PC-9 (cell line): ENCODE data around the gene RIPOR1. TPM values are rescaled to one million over a fixed set of nuclear protein-coding genes. Genes with fewer than 3 reads are reported as not detected.
"Not testable (repeated sequence)": the region's sequence is repeated elsewhere in the genome, so short reads cannot be mapped to it uniquely, and the experiment has no call there.

Experiments
- BruUV-seq: library from RNA; stranded (reverse); fragments of 400-500 nt; replicated peaks from 2 replicates; lab custom pipeline; 2021; lab: Mats Ljungman, UMichigan
- CTCF ChIA-PET: fragments of 300-600 bp; sonication (Branson Sonifier 250); formaldehyde crosslinking; loops from one replicate; lab custom pipeline; 2022; ENCODE audit warnings: antibody characterized with exemption; lab: Charles Lee
- POLR2A ChIA-PET: fragments of 300-600 bp; sonication (Branson Sonifier 250); formaldehyde crosslinking; loops from one replicate; lab custom pipeline; 2022; ENCODE audit warnings: antibody characterized with exemption; ENCODE audit not compliant: unreplicated experiment; lab: Charles Lee
- DNase-seq, 2 experiments: peaks; one replicate each; pipeline versions ENCODE4 v3.0.0 to v3.0.0-alpha.2; 2015 to 2022; ENCODE audit warnings: mixed read lengths in 1 of 2
- H2AFZ ChIP-seq: fragments of 200-600 bp; sonication (generic); 2 replicates; pipeline ENCODE4 v1.8.1; 2017; ENCODE audit warnings: antibody characterized with exemption
- H3F3A ChIP-seq: fragments of 200-600 bp; sonication (generic); 2 replicates; pipeline ENCODE4 v1.8.1; 2017; ENCODE audit warnings: antibody characterized with exemption, mild to moderate bottlenecking, low read depth; ENCODE audit not compliant: insufficient read depth
- H3K27ac ChIP-seq: fragments of 200-600 bp; sonication (generic); 2 replicates; pipeline ENCODE4 v1.6.1; 2016; ENCODE audit warnings: mixed run types
- H3K27me3 ChIP-seq: fragments of 200-600 bp; sonication (generic); 2 replicates; pipeline ENCODE4 v1.6.1; 2016; ENCODE audit warnings: low read depth, mixed run types; ENCODE audit not compliant: insufficient read depth
- H3K36me3 ChIP-seq: fragments of 200-600 bp; sonication (generic); 2 replicates; pipeline ENCODE4 v1.6.1; 2016; ENCODE audit warnings: low read depth, mixed run types
- H3K4me1 ChIP-seq: fragments of 200-600 bp; sonication (generic); replicated peaks from 2 replicates; pipeline ENCODE4 v1.6.1; 2016; ENCODE audit warnings: mixed run types; ENCODE audit not compliant: insufficient read depth
- H3K4me2 ChIP-seq: fragments of 200-600 bp; sonication (generic); 2 replicates; pipeline ENCODE4 v1.6.1; 2017; ENCODE audit warnings: mixed run types
- H3K4me3 ChIP-seq: fragments of 200-600 bp; sonication (generic); 2 replicates; pipeline ENCODE4 v1.6.1; 2016; ENCODE audit warnings: mixed run types
- H3K79me2 ChIP-seq: fragments of 200-600 bp; sonication (generic); 2 replicates; pipeline ENCODE4 v1.6.1; 2017; ENCODE audit warnings: low read depth, mixed run types
- H3K9me2 ChIP-seq: fragments of 200-600 bp; sonication (generic); 2 replicates; pipeline ENCODE4 v1.8.1; 2017; ENCODE audit warnings: mild to moderate bottlenecking; ENCODE audit not compliant: insufficient read depth
- H3K9me3 ChIP-seq: fragments of 200-600 bp; sonication (generic); 2 replicates; pipeline ENCODE4 v1.8.1; 2016; ENCODE audit warnings: low read depth; ENCODE audit not compliant: insufficient read depth
- H4K20me1 ChIP-seq: fragments of 200-600 bp; sonication (generic); 2 replicates; pipeline ENCODE4 v1.8.1; 2017; ENCODE audit not compliant: insufficient read depth
- EZH2 ChIP-seq: fragments of 200-600 bp; sonication (generic); IDR thresholded peaks from 2 replicates; pipeline ENCODE4 v1.8.0; 2017; ENCODE audit warnings: antibody characterized with exemption, low read depth
- intact Hi-C: fragments of 100-400 bp; cut with micrococcal nuclease; formaldehyde crosslinking; loops from one replicate; pipeline ENCODE4 v1.10.0; 2022; ENCODE audit not compliant: unreplicated experiment
- total RNA-seq: library from RNA; stranded (reverse); gene quantifications from 2 replicates; pipeline ENCODE4 v1.2.3, GENCODE V29; 2021
- TF ChIP-seq, protein P1 (sequence below): fragments of 200-600 bp; sonication (generic); conservative IDR thresholded peaks from 2 replicates; pipeline ENCODE4 v1.6.1; 2017; ENCODE audit warnings: mixed run types, antibody characterized with exemption, mild to moderate bottlenecking, moderate library complexity

RIPOR1 gene
- total RNA-seq, 1 experiment from 2014 or later = 76.7 TPM

DNA sequence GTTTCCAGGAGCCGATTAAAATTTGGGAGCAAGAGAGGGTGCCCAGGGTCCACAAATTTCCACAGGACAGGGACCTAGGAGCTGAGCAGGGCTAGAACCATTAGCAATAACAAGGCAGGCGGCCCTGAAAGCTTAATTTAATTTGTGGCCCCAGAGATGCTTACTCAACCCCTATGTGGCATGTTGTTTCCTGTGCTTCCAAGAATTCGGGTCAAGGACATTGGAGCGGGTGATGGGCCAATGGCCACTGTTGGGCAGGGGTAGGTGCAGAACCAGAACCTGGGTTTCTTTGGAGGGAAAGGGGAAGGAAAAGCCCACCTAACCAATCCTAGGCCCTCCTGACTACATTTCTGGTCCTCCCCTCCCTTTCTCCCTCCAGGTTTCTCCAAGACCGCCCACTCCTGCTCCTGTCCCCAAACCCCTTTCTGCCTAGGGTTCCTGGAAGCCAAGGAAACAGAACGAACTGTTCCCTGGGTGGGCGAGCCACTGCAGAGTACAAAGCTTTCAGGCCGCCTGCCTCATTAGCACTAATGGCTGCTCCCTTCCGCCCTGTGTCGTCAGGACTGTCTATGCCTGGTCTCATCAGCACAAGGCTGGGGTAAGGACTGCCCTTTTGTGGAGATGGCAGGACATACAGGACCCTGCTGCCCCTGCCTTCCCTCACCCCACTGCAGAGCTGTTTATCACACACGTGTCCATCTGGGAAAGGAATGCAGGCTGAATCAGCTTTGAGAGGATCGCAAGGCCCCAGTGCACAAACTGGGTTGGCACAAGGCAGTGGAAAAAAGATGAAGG lies 44.7 kb upstream of the RIPOR1 start:
- no peaks in the 10 kb centered on the region for H3K9me2 ChIP-seq
- H4K20me1 ChIP-seq = 0 out of 2 replicates have a peak, but pooled peaks cover 5% of the 10 kb centered on the region
- H3K4me1 ChIP-seq = peaks cover 19% of the 10 kb centered on the region
- peaks cover 8% of the 10 kb centered on the region; the same call in 1 of the 2 replicates for H3F3A ChIP-seq
- ChIA-PET CTCF (no interaction called here), POLR2A (no interaction called here)
- no peaks in the 10 kb centered on the region for H3K27me3 ChIP-seq
- no peak overlapping the region for H3K4me3 ChIP-seq
- no peak overlapping the region for H3K27ac ChIP-seq
- H3K36me3 ChIP-seq = no peaks in the 10 kb centered on the region
- no TSS peak for BruUV-seq
- no peak overlapping the region for H2AFZ ChIP-seq
- no peaks in the 10 kb centered on the region for H3K9me3 ChIP-seq
- no peak overlapping the region for H3K4me2 ChIP-seq
- DNase-seq = no peak
- TF ChIP-seq, protein P1, sequence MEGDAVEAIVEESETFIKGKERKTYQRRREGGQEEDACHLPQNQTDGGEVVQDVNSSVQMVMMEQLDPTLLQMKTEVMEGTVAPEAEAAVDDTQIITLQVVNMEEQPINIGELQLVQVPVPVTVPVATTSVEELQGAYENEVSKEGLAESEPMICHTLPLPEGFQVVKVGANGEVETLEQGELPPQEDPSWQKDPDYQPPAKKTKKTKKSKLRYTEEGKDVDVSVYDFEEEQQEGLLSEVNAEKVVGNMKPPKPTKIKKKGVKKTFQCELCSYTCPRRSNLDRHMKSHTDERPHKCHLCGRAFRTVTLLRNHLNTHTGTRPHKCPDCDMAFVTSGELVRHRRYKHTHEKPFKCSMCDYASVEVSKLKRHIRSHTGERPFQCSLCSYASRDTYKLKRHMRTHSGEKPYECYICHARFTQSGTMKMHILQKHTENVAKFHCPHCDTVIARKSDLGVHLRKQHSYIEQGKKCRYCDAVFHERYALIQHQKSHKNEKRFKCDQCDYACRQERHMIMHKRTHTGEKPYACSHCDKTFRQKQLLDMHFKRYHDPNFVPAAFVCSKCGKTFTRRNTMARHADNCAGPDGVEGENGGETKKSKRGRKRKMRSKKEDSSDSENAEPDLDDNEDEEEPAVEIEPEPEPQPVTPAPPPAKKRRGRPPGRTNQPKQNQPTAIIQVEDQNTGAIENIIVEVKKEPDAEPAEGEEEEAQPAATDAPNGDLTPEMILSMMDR = no peak
- TF ChIP-seq EZH2 = no peak
- peaks cover 24% of the 10 kb centered on the region for H3K79me2 ChIP-seq
- intact Hi-C loops = loop anchor here (10.0 kb wide), 1 partner anchor 81 kb away; the partner anchor contains the start of gene CTCF

DNA sequence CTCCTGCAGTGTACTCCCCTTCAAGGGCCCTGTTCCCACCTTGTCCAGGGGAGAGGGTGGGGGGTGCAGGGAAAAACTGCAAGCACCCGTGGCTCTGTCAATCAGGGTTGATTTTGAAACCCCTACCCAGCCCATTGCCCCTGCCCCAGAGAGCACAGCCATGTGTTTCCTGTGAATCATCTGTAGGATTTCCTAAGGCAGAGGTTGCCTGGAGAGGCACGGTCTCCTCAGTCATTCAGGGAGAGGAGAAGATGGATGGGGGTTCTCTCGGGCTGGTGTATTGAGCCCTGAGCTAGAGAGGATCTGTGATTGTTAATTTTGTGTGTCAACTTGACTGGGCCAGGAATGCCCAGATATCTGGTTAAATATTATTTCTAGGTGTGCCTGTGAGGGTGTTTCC lies 41.8 kb upstream of the RIPOR1 start:
- TF ChIP-seq, protein P1 = no peak
- TF ChIP-seq EZH2 = no peak
- Histone ChIP-seq H3K36me3 (no peaks in the 10 kb centered on the region), H3K79me2 (0 out of 2 replicates have a peak, but pooled peaks cover 8% of the 10 kb centered on the region), H3K4me1 (peaks cover 9% of the 10 kb centered on the region), H4K20me1 (no peaks in the 10 kb centered on the region), H3K9me2 (no peaks in the 10 kb centered on the region), H3K27ac (no peak overlapping the region), H3K4me2 (no peak overlapping the region), H3K9me3 (no peaks in the 10 kb centered on the region), H3F3A (0 out of 2 replicates have a peak, but pooled peaks cover 3% of the 10 kb centered on the region), H3K4me3 (no peak overlapping the region), H3K27me3 (no peaks in the 10 kb centered on the region), H2AFZ (no peak overlapping the region)
- ChIA-PET CTCF (no interaction called here), POLR2A (interaction anchor here (0.7 kb wide), 1 partner anchor 172 kb away, joined by 6 read pairs; no protein-coding TSS in a partner anchor)
- no TSS peak for BruUV-seq
- intact Hi-C loops = loop anchor here (10.0 kb wide), 1 partner anchor 78 kb away; the partner anchor contains the start of gene CTCF
- DNase-seq = no peak

DNA sequence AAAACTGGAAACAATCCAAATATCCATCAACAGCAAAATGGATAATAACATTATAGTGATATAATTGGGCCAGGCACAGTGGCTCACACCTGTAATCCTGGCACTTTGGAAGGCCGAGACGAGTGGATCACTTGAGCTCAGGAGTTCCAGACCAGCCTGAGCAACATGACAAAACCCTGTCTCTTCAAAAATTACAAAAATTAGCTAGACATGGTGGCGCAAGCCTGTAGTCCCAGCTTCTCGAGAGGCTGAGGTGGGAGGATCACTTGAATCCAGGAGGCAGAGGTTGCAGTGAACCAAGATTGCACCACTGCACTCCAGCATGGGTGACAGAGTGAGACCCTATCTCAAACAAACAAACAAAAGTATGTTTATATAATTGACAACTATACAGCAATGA lies 41.1 kb upstream of the RIPOR1 start:
- H3K36me3 ChIP-seq, DNase-seq, H3K9me3 ChIP-seq, H3K4me1 ChIP-seq, POLR2A ChIA-PET, H3K79me2 ChIP-seq, CTCF ChIA-PET, H2AFZ ChIP-seq, BruUV-seq, H4K20me1 ChIP-seq, H3K27ac ChIP-seq, H3F3A ChIP-seq, H3K4me3 ChIP-seq, H3K9me2 ChIP-seq, H3K4me2 ChIP-seq, H3K27me3 ChIP-seq: not testable (repeated sequence)
- intact Hi-C loops = loop anchor here (10.0 kb wide), 1 partner anchor 77 kb away; the partner anchor contains the start of gene CTCF
